ENCODE results near the gene NAA15. TPM values are rescaled to one million over a fixed set of nuclear protein-coding genes. Genes with fewer than 3 reads are reported as not detected.

Gene NAA15
- polyA plus RNA-seq, 1 of the 3 experiments (the other 2 are of a cell fraction): 7.1 TPM

DNA sequence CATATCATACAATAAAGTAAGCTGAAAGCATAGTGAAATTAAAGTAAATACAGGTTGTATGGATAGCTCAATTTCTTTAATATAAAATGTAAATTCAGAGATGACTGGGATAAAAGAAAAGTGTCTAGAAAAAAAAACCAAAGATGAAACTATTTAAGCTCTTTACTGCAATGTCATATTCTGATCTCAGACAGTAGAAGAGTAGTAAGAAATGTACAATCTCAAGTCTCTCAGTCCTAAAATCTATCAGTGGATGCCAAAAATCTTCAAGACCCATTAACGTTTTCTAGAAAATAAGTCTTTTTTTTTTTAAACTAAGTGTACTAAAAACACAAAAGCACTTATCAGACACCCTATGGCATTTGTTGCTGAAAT, 35.1 kb upstream of the NAA15 start:
- CTCF ChIA-PET: interaction anchor here (1.2 to 3.3 kb wide), 3 partner anchors 12 to 30 kb away, joined by 3 to 9 read pairs (median 4); no protein-coding TSS in a partner anchor
- POLR2A ChIA-PET: interaction anchor here (0.5 kb wide), 1 partner anchor 20 kb away, joined by 3 read pairs; no protein-coding TSS in a partner anchor
- Histone ChIP-seq H3K4me2 (peak overlapping the region; percentile 74), H4K20me1 (ENCODE audit: insufficient read depth) (no peaks in the 10 kb centered on the region), H3K4me3 (ENCODE audit: low read depth in 2 of 2, low read length in 1 of 2) (peak overlapping the region; percentile 24 to 59; a peak in 3 of 4 replicates), H3K4me1 (ENCODE audit: control insufficient read depth in 1 of 2, insufficient read depth in 2 of 2, low read depth in 1 of 2, low read length in 1 of 2) (peaks cover 8 to 20% of the 10 kb centered on the region in 2 experiments), H3K9ac (peak overlapping the region; percentile 32; the same call in 1 of the 2 replicates), H3K79me2 (ENCODE audit: insufficient read depth) (no peaks in the 10 kb centered on the region), H3K9me3 (no peaks in the 10 kb centered on the region), H2AFZ (ENCODE audit: low read depth) (peak overlapping the region; percentile 90), H3K27me3 (ENCODE audit: insufficient read depth) (no peaks in the 10 kb centered on the region), H3K9me2 (no peaks in the 10 kb centered on the region), H3F3A (replicated peaks; ENCODE audit: insufficient read depth) (peaks cover 26% of the 10 kb centered on the region), H3K36me3 (replicated peaks in 1 of 2; ENCODE audit: control insufficient read depth in 1 of 2, insufficient read depth in 2 of 2, low read length in 1 of 2) (no peaks in the 10 kb centered on the region), H3K27ac (ENCODE audit: low read depth in 2 of 2, low read length in 1 of 2) (peak overlapping the region; percentile 79 to 84)
- TF ChIP-seq, protein P1, sequence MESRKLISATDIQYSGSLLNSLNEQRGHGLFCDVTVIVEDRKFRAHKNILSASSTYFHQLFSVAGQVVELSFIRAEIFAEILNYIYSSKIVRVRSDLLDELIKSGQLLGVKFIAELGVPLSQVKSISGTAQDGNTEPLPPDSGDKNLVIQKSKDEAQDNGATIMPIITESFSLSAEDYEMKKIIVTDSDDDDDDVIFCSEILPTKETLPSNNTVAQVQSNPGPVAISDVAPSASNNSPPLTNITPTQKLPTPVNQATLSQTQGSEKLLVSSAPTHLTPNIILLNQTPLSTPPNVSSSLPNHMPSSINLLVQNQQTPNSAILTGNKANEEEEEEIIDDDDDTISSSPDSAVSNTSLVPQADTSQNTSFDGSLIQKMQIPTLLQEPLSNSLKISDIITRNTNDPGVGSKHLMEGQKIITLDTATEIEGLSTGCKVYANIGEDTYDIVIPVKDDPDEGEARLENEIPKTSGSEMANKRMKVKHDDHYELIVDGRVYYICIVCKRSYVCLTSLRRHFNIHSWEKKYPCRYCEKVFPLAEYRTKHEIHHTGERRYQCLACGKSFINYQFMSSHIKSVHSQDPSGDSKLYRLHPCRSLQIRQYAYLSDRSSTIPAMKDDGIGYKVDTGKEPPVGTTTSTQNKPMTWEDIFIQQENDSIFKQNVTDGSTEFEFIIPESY (IDR thresholded peaks at IDR 0.05; ENCODE audit: borderline replicate concordance, low read depth): no peak
- TF ChIP-seq MXI1 (IDR thresholded peaks at IDR 0.05; ENCODE audit: low read depth, low read length) (no peak), RXRA (IDR thresholded peaks at IDR 0.05; ENCODE audit: borderline replicate concordance, low read depth) (no peak), YY1 (IDR thresholded peaks at IDR 0.05; ENCODE audit: low read depth) (no peak), MEF2A (IDR thresholded peaks at IDR 0.05; ENCODE audit: borderline replicate concordance, low read depth) (no peak), GABPA (IDR thresholded peaks at IDR 0.05; ENCODE audit: low read depth) (no peak), POLR2AphosphoS5 (IDR thresholded peaks at IDR 0.05; ENCODE audit: low read depth, low read length) (no peak), TEAD4 (IDR thresholded peaks at IDR 0.05; ENCODE audit: borderline replicate concordance, insufficient read depth) (no peak), FOXJ3 (CRISPR knock-in tag; IDR thresholded peaks at IDR 0.05) (no peak), SMC3 (IDR thresholded peaks at IDR 0.05; ENCODE audit: low read depth, low read length) (no peak), RFX5 (IDR thresholded peaks at IDR 0.05; ENCODE audit: low read length) (no peak), NFIC (IDR thresholded peaks at IDR 0.05; ENCODE audit: borderline replicate concordance) (no peak), NRF1 (IDR thresholded peaks at IDR 0.05; ENCODE audit: low read depth, low read length) (no peak)
- TF ChIP-seq, protein P2, sequence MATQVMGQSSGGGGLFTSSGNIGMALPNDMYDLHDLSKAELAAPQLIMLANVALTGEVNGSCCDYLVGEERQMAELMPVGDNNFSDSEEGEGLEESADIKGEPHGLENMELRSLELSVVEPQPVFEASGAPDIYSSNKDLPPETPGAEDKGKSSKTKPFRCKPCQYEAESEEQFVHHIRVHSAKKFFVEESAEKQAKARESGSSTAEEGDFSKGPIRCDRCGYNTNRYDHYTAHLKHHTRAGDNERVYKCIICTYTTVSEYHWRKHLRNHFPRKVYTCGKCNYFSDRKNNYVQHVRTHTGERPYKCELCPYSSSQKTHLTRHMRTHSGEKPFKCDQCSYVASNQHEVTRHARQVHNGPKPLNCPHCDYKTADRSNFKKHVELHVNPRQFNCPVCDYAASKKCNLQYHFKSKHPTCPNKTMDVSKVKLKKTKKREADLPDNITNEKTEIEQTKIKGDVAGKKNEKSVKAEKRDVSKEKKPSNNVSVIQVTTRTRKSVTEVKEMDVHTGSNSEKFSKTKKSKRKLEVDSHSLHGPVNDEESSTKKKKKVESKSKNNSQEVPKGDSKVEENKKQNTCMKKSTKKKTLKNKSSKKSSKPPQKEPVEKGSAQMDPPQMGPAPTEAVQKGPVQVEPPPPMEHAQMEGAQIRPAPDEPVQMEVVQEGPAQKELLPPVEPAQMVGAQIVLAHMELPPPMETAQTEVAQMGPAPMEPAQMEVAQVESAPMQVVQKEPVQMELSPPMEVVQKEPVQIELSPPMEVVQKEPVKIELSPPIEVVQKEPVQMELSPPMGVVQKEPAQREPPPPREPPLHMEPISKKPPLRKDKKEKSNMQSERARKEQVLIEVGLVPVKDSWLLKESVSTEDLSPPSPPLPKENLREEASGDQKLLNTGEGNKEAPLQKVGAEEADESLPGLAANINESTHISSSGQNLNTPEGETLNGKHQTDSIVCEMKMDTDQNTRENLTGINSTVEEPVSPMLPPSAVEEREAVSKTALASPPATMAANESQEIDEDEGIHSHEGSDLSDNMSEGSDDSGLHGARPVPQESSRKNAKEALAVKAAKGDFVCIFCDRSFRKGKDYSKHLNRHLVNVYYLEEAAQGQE (IDR thresholded peaks at IDR 0.05; ENCODE audit: low read depth, low read length): no peak
- TF ChIP-seq, protein P3, sequence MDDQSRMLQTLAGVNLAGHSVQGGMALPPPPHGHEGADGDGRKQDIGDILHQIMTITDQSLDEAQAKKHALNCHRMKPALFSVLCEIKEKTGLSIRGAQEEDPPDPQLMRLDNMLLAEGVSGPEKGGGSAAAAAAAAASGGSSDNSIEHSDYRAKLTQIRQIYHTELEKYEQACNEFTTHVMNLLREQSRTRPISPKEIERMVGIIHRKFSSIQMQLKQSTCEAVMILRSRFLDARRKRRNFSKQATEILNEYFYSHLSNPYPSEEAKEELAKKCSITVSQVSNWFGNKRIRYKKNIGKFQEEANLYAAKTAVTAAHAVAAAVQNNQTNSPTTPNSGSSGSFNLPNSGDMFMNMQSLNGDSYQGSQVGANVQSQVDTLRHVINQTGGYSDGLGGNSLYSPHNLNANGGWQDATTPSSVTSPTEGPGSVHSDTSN (IDR thresholded peaks at IDR 0.05): no peak
- TF ChIP-seq, protein P4, sequence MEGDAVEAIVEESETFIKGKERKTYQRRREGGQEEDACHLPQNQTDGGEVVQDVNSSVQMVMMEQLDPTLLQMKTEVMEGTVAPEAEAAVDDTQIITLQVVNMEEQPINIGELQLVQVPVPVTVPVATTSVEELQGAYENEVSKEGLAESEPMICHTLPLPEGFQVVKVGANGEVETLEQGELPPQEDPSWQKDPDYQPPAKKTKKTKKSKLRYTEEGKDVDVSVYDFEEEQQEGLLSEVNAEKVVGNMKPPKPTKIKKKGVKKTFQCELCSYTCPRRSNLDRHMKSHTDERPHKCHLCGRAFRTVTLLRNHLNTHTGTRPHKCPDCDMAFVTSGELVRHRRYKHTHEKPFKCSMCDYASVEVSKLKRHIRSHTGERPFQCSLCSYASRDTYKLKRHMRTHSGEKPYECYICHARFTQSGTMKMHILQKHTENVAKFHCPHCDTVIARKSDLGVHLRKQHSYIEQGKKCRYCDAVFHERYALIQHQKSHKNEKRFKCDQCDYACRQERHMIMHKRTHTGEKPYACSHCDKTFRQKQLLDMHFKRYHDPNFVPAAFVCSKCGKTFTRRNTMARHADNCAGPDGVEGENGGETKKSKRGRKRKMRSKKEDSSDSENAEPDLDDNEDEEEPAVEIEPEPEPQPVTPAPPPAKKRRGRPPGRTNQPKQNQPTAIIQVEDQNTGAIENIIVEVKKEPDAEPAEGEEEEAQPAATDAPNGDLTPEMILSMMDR (IDR thresholded peaks at IDR 0.05): no peak
- TF ChIP-seq, protein P5, sequence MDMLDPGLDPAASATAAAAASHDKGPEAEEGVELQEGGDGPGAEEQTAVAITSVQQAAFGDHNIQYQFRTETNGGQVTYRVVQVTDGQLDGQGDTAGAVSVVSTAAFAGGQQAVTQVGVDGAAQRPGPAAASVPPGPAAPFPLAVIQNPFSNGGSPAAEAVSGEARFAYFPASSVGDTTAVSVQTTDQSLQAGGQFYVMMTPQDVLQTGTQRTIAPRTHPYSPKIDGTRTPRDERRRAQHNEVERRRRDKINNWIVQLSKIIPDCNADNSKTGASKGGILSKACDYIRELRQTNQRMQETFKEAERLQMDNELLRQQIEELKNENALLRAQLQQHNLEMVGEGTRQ (IDR thresholded peaks at IDR 0.05; ENCODE audit: borderline replicate concordance, low read depth, low read length): no peak
- TF ChIP-seq, protein P6, sequence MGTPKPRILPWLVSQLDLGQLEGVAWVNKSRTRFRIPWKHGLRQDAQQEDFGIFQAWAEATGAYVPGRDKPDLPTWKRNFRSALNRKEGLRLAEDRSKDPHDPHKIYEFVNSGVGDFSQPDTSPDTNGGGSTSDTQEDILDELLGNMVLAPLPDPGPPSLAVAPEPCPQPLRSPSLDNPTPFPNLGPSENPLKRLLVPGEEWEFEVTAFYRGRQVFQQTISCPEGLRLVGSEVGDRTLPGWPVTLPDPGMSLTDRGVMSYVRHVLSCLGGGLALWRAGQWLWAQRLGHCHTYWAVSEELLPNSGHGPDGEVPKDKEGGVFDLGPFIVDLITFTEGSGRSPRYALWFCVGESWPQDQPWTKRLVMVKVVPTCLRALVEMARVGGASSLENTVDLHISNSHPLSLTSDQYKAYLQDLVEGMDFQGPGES (IDR thresholded peaks at IDR 0.05; ENCODE audit: low read depth, low read length): no peak
- no peak for DNase-seq
- 0% methylated on average over 1 of the region's 1 CpG for WGBS (ENCODE audit: low lambda C conversion rate)

Data from SK-N-SH (cell line).